HCT116 (cell line): ENCODE measurements around the gene GPR12. TPM values are rescaled to one million over a fixed set of nuclear protein-coding genes. Genes with fewer than 3 reads are reported as not detected.
A peak's percentile ranks its signal among the peaks of the same experiment; 100 is the strongest.

ENCODE experiments used
- ATAC-seq: fragments of 200-7000 bp; cut with Tn5 transposase; 2 replicates; pipeline ENCODE4 v1.9.1; 2020; ENCODE audit warnings: mild to moderate bottlenecking, moderate library complexity
- BruUV-seq: library from RNA; stranded (reverse); fragments of 400-500 nt; replicated peaks from 2 replicates; lab custom pipeline; 2021; lab: Mats Ljungman, UMichigan
- CTCF ChIA-PET: fragments of 300-600 bp; sonication (Branson Sonifier 250); formaldehyde crosslinking; loops from one replicate; lab custom pipeline; 2021; ENCODE audit warnings: antibody characterized with exemption; lab: Charles Lee
- POLR2A ChIA-PET: fragments of 300-600, 350-600 bp; sonication (Branson Sonifier 250); formaldehyde crosslinking; loops from one replicate; lab custom pipeline; 2021; ENCODE audit warnings: antibody characterized with exemption; lab: Charles Lee
- RAD21 ChIA-PET, 2 experiments: fragments of 300-600 bp; sonication (Branson Sonifier 250); formaldehyde crosslinking; loops; one replicate each; lab custom pipeline; 2023; ENCODE audit warnings: low total read pairs in 2 of 2; ENCODE audit not compliant: uncharacterized antibody in 2 of 2, unreplicated experiment in 2 of 2, low non-redundant PET in 1 of 2; lab: Charles Lee
- DNase-seq: peaks from one replicate; pipeline ENCODE4 v3.0.0-alpha.2; 2010; ENCODE audit warnings: low read depth, low spot score
- H2AFZ ChIP-seq: fragments of 200-600 bp; shearing (Covaris generic), sonication (generic); 2 replicates; pipeline ENCODE4 v1.6.1; 2017; ENCODE audit warnings: low read depth, mixed run types, mixed read lengths, antibody characterized with exemption, low read length; ENCODE audit not compliant: poor library complexity, severe bottlenecking
- H3K27ac ChIP-seq: 2 replicates; pipeline ENCODE4 v1.5.1; 2012; ENCODE audit warnings: low read depth, low read length
- H3K27me3 ChIP-seq: fragments of 200-600 bp; sonication (generic); 2 replicates; pipeline ENCODE4 v1.6.1; 2016; ENCODE audit warnings: mixed run types, low read length, mixed read lengths; ENCODE audit not compliant: insufficient read depth
- H3K36me3 ChIP-seq, 2 experiments: fragments of 200-500 bp in 1 of 2; fragments of 200-600 bp in 1 of 2; sonication (Bioruptor generic) in 1 of 2; sonication (generic) in 1 of 2; 2 replicates each; pipeline versions ENCODE4 v1.5.1 to v1.6.1; 2014 to 2016; ENCODE audit warnings: low read length in 2 of 2, inconsistent platforms in 1 of 2, mixed read lengths in 1 of 2, mixed run types in 1 of 2; ENCODE audit not compliant: insufficient read depth in 2 of 2, control insufficient read depth in 1 of 2
- H3K4me1 ChIP-seq, 2 experiments: fragments of 200-600 bp in 1 of 2; sonication (generic) in 1 of 2; 2 replicates each; pipeline versions ENCODE4 v1.5.1 to v1.6.1; 2012 to 2017; ENCODE audit warnings: low read length in 2 of 2, inconsistent platforms in 1 of 2, mild to moderate bottlenecking in 1 of 2, mixed read lengths in 1 of 2, mixed run types in 1 of 2, moderate library complexity in 1 of 2; ENCODE audit not compliant: insufficient read depth in 2 of 2, control insufficient read depth in 1 of 2
- H3K4me2 ChIP-seq: fragments of 200-600 bp; sonication (generic); 2 replicates; pipeline ENCODE4 v1.6.1; 2017; ENCODE audit warnings: mixed run types, low read length, mixed read lengths
- H3K4me3 ChIP-seq, 2 experiments: fragments of 200-600 bp in 1 of 2; sonication (generic) in 1 of 2; replicated peaks in 1 of 2; 2 replicates each; pipeline ENCODE4 v1.5.1; 2011 to 2016; ENCODE audit warnings: low read length in 2 of 2, control low read depth in 1 of 2, low read depth in 1 of 2, mild to moderate bottlenecking in 1 of 2, mixed read lengths in 1 of 2, mixed run types in 1 of 2
- H3K79me2 ChIP-seq: fragments of 200-600 bp; sonication (generic); 2 replicates; pipeline ENCODE4 v1.6.1; 2017; ENCODE audit warnings: mild to moderate bottlenecking, mixed run types, low read length, moderate library complexity, mixed read lengths; ENCODE audit not compliant: insufficient read depth
- H3K9ac ChIP-seq: fragments of 200-600 bp; sonication (generic); 2 replicates; pipeline ENCODE4 v1.6.1; 2016; ENCODE audit warnings: low read length, mixed read lengths
- H3K9me2 ChIP-seq: fragments of 200-600 bp; sonication (generic), shearing (Covaris generic); 2 replicates; pipeline ENCODE4 v1.6.1; 2017; ENCODE audit warnings: mixed run types, mild to moderate bottlenecking, moderate library complexity; ENCODE audit not compliant: insufficient read depth
- H3K9me3 ChIP-seq, 2 experiments: fragments of 200-500 bp in 1 of 2; fragments of 200-600 bp in 1 of 2; sonication (Bioruptor generic) in 1 of 2; sonication (generic) in 1 of 2; 2 replicates each; pipeline ENCODE4 v1.6.1; 2014 to 2017; ENCODE audit warnings: low read length in 2 of 2, mixed read lengths in 2 of 2, inconsistent platforms in 1 of 2, low read depth in 1 of 2, mild to moderate bottlenecking in 1 of 2, mixed run types in 1 of 2, moderate library complexity in 1 of 2; ENCODE audit not compliant: control insufficient read depth in 1 of 2, insufficient read depth in 1 of 2
- H4K20me1 ChIP-seq: fragments of 200-600 bp; sonication (generic), shearing (Covaris generic); 2 replicates; pipeline ENCODE4 v1.6.1; 2017; ENCODE audit warnings: mixed run types, mild to moderate bottlenecking, moderate library complexity; ENCODE audit not compliant: insufficient read depth
- RAD21 ChIP-seq: IDR thresholded peaks from 2 replicates; pipeline ENCODE4 v1.6.1; 2012; ENCODE audit warnings: low read depth, mild to moderate bottlenecking
- intact Hi-C: fragments of 100-400 bp; cut with micrococcal nuclease; formaldehyde crosslinking; loops from 2 replicates; pipeline ENCODE4 v1.10.0; 2022
- total RNA-seq: library from RNA; stranded (reverse); gene quantifications from one replicate; pipeline ENCODE4 v1.2.1, GENCODE V29; 2021; ENCODE audit not compliant: unreplicated experiment
- TF ChIP-seq, protein P1 (sequence below): IDR thresholded peaks from 2 replicates; pipeline ENCODE4 v1.6.1; 2012
- TF ChIP-seq, protein P2 (sequence below), 3 experiments: fragments of 200-600 bp in 1 of 3; sonication (generic) in 1 of 3; IDR thresholded peaks in 2 of 3; conservative IDR thresholded peaks in 1 of 3; 2 replicates each; pipeline ENCODE4 v1.5.1; 2012 to 2017; ENCODE audit warnings: low read depth in 2 of 3, low read length in 2 of 3, antibody characterized with exemption in 1 of 3, borderline replicate concordance in 1 of 3, control low read depth in 1 of 3, mild to moderate bottlenecking in 1 of 3, mixed read lengths in 1 of 3, mixed run types in 1 of 3, moderate library complexity in 1 of 3; ENCODE audit not compliant: insufficient read depth in 1 of 3
- TF ChIP-seq, protein P3 (sequence below): IDR thresholded peaks from 2 replicates; pipeline ENCODE4 v1.6.1; 2012

GPR12 gene
- total RNA-seq, 1 experiment from 2014 or later, result not detected

DNA sequence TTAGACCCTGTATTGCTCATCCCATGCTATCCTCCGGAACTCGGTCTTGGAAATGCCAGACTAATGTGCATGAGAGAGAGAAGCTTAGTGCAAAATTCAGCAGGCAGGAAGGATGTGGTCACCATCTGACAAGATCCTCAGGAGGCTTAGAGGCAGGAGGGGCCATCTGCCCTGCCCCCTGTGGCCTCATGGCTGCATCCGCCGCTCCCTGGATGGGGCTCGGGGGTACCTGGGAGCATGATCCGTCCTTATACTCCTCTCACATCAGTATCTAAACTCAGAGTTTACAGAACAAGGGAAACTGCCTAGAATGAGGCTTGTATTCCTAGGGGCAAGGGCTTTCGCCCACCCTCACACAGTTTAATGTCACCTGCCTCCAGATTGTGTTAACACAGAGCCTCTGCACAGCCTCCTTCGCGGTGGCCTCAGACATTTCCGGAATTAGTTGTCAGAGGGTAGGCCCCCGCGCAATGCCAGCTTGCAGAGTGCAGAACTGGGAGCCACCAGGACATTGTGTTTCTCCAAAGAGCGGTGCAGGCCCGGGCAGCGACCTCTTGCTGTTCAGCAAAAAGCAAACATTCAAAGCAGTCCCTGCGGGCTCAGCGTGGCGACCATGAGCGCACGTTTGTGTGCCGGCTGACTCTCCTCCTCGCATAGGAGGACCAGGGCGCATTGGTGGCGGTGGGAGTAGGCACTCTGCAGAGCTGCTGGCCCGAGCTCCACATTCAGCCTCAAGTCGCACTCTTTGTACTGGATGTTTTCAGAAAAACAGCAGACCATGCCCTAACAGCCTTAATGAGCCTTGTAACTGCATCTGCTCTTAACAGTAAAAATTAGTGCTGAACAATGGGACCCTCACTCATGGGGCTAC is 39.1 kb downstream of the GPR12 start:
- Histone ChIP-seq H3K4me2 (no peak overlapping the region), H3K4me3 (no peak overlapping the region), H3K27me3 (0 out of 2 replicates have a peak, but pooled peaks cover 8% of the 10 kb centered on the region), H3K27ac (no peak overlapping the region), H3K36me3 (no peaks in the 10 kb centered on the region), H3K4me1 (no peaks in the 10 kb centered on the region), H3K9ac (no peak overlapping the region), H4K20me1 (no peaks in the 10 kb centered on the region), H3K9me2 (no peaks in the 10 kb centered on the region), H2AFZ (no peak overlapping the region), H3K9me3 (no peaks in the 10 kb centered on the region), H3K79me2 (no peaks in the 10 kb centered on the region)
- TF ChIP-seq RAD21, result no peak
- TF ChIP-seq, protein P1, sequence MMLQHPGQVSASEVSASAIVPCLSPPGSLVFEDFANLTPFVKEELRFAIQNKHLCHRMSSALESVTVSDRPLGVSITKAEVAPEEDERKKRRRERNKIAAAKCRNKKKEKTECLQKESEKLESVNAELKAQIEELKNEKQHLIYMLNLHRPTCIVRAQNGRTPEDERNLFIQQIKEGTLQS, result no peak
- DNase-seq (no peak), ATAC-seq (no peak)
- ChIA-PET POLR2A (no interaction called here), CTCF (interaction anchor here (2.9 kb wide), 1 partner anchor 23 kb away, joined by 12 read pairs; no protein-coding TSS in a partner anchor), RAD21 (no interaction called here)
- intact Hi-C loops, result no loop called here
- no TSS peak for BruUV-seq

DNA sequence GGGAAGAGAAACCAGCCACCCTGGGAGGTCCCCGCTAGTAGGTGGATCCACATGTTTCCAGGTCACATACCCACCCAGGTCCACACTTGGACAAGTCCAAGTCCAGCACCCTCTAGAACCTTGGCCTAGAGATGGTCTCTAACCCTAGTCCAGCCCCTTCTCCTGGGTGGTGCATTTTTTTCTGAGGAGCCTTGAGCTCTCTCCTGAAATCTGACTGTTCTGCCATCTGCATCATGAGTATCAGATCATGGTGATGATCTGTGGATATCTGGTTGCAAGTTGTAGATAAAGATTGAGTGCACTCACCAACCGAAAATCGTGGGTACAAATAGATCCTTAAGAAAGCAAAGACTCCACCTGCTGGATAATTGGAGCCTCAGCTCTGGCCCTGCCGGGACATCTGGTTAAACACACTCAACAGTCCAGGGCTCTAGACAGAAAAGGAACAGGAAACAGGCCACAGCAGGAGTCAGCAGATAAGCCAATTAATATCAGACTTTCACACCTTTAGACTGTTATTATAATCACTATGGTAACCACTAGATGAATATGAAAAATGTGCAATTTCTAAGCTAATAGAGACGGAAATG is 41.1 kb downstream of the GPR12 start:
- Histone ChIP-seq H3K4me1 (no peaks in the 10 kb centered on the region), H3K27ac (no peak overlapping the region), H3K4me3 (no peak overlapping the region), H3K79me2 (no peaks in the 10 kb centered on the region), H3K4me2 (no peak overlapping the region), H4K20me1 (no peaks in the 10 kb centered on the region), H3K9ac (no peak overlapping the region), H3K9me3 (no peaks in the 10 kb centered on the region), H3K27me3 (0 out of 2 replicates have a peak, but pooled peaks cover 8% of the 10 kb centered on the region), H3K9me2 (no peaks in the 10 kb centered on the region), H3K36me3 (no peaks in the 10 kb centered on the region), H2AFZ (no peak overlapping the region)
- intact Hi-C loops, result no loop called here
- ChIA-PET CTCF (interaction anchor here (0.9 to 2.9 kb wide), 6 partner anchors 10 to 1145 kb away, joined by 3 to 12 read pairs (median 3); no protein-coding TSS in a partner anchor), RAD21 (no interaction called here), POLR2A (no interaction called here)
- BruUV-seq, result no TSS peak
- DNase-seq (no peak), ATAC-seq (peak; percentile 88)
- TF ChIP-seq, protein P2, sequence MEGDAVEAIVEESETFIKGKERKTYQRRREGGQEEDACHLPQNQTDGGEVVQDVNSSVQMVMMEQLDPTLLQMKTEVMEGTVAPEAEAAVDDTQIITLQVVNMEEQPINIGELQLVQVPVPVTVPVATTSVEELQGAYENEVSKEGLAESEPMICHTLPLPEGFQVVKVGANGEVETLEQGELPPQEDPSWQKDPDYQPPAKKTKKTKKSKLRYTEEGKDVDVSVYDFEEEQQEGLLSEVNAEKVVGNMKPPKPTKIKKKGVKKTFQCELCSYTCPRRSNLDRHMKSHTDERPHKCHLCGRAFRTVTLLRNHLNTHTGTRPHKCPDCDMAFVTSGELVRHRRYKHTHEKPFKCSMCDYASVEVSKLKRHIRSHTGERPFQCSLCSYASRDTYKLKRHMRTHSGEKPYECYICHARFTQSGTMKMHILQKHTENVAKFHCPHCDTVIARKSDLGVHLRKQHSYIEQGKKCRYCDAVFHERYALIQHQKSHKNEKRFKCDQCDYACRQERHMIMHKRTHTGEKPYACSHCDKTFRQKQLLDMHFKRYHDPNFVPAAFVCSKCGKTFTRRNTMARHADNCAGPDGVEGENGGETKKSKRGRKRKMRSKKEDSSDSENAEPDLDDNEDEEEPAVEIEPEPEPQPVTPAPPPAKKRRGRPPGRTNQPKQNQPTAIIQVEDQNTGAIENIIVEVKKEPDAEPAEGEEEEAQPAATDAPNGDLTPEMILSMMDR (IDR thresholded peaks at IDR 0.05 in 2 of 3, conservative IDR thresholded peaks at IDR 0.05 in 1 of 3; ENCODE audit: borderline replicate concordance in 1 of 3, insufficient read depth in 1 of 3, low read depth in 2 of 3, low read length in 2 of 3), result peak in 2 of 3 experiments; percentile 40 to 44; a peak in 3 of 6 replicates
- TF ChIP-seq, protein P3, sequence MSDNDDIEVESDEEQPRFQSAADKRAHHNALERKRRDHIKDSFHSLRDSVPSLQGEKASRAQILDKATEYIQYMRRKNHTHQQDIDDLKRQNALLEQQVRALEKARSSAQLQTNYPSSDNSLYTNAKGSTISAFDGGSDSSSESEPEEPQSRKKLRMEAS, result no peak
